ENCODE measurements around the gene PIAS1. TPM values are rescaled to one million over a fixed set of nuclear protein-coding genes. Genes with fewer than 3 reads are reported as not detected.

PIAS1 gene
- total RNA-seq, 1 donor from 2014 or later = 71.6 TPM

- H3K9me3 Mint-ChIP-seq (ENCODE audit: low read depth) = peaks cover 4% of the 10 kb centered on the region
- TF ChIP-seq, protein P1, sequence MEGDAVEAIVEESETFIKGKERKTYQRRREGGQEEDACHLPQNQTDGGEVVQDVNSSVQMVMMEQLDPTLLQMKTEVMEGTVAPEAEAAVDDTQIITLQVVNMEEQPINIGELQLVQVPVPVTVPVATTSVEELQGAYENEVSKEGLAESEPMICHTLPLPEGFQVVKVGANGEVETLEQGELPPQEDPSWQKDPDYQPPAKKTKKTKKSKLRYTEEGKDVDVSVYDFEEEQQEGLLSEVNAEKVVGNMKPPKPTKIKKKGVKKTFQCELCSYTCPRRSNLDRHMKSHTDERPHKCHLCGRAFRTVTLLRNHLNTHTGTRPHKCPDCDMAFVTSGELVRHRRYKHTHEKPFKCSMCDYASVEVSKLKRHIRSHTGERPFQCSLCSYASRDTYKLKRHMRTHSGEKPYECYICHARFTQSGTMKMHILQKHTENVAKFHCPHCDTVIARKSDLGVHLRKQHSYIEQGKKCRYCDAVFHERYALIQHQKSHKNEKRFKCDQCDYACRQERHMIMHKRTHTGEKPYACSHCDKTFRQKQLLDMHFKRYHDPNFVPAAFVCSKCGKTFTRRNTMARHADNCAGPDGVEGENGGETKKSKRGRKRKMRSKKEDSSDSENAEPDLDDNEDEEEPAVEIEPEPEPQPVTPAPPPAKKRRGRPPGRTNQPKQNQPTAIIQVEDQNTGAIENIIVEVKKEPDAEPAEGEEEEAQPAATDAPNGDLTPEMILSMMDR (IDR thresholded peaks at IDR 0.05; ENCODE audit: unreplicated experiment) = no peak
- H3K36me3 Mint-ChIP-seq (ENCODE audit: insufficient read depth) = no peaks in the 10 kb centered on the region
- no peak overlapping the region for H3K4me3 Mint-ChIP-seq (ENCODE audit: low read depth)
- peaks cover 16% of the 10 kb centered on the region for H3K4me1 Mint-ChIP-seq (ENCODE audit: low read depth)
- H3K27ac Mint-ChIP-seq = no peak overlapping the region
- no peaks in the 10 kb centered on the region for H3K27me3 Mint-ChIP-seq
- DNase-seq (ENCODE audit: low spot score, unreplicated experiment) = no peak
Observed at GRCh38 chr15:68028888-68029207, 25.3 kb upstream of the PIAS1 start.

DNA sequence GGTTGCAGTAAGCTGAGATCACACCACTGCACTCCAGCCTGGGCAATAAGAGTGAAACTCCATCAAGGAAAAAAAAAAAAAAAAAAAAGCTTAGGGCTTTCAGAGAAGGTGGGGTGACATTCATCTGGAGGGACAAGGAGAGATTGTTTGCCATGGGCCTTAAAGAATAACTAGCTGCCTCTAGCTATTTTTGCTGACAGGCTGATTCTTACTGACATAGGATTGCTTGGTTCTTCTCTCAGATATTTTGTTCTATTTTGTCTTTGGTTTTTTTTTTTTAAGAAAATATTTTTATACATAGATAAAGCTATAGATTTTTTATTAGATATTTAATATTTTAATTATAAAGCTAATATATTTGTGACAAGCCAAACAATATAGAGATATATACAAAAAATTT is 24.2 kb upstream of the PIAS1 start:
- Mint-ChIP-seq H3K36me3 (ENCODE audit: insufficient read depth) (no peaks in the 10 kb centered on the region), H3K27me3 (no peaks in the 10 kb centered on the region), H3K27ac (no peak overlapping the region), H3K4me1 (ENCODE audit: low read depth) (peaks cover 15% of the 10 kb centered on the region), H3K4me3 (ENCODE audit: low read depth) (no peak overlapping the region), H3K9me3 (ENCODE audit: low read depth) (peaks cover 4% of the 10 kb centered on the region)
- TF ChIP-seq, protein P1 (IDR thresholded peaks at IDR 0.05; ENCODE audit: unreplicated experiment) = no peak
- no peak for DNase-seq (ENCODE audit: low spot score, unreplicated experiment)

GRCh38 chr15:68031404-68031803 is 22.7 kb upstream of the PIAS1 start:
- H3K4me3 Mint-ChIP-seq (ENCODE audit: low read depth) = no peak overlapping the region
- DNase-seq (ENCODE audit: low spot score, unreplicated experiment) = no peak
- no peak overlapping the region for H3K27ac Mint-ChIP-seq
- H3K27me3 Mint-ChIP-seq = no peaks in the 10 kb centered on the region
- TF ChIP-seq, protein P1 (IDR thresholded peaks at IDR 0.05; ENCODE audit: unreplicated experiment) = no peak
- no peaks in the 10 kb centered on the region for H3K36me3 Mint-ChIP-seq (ENCODE audit: insufficient read depth)
- H3K9me3 Mint-ChIP-seq (ENCODE audit: low read depth) = peaks cover 4% of the 10 kb centered on the region
- peaks cover 6% of the 10 kb centered on the region for H3K4me1 Mint-ChIP-seq (ENCODE audit: low read depth)

DNA sequence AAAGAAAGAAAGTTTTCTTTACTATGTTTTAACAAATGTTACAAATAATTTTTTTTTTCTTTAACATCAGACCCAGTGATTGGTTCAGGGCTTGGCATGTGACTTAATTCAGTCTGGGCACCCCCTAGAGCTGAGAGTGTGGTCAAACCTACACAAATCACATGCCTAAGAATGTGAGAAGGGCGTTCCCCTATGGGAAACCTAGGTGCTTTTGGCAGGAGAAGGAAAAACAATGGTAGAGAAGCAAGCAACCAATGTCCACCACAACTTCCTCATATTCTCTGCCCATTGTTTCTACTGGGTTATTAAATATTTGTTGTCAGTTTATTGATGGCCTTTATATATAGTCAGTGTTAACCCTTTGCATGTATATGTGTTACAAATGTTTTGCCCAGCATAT is 21.4 kb upstream of the PIAS1 start:
- Mint-ChIP-seq H3K4me1 (ENCODE audit: low read depth) (peaks cover 5% of the 10 kb centered on the region), H3K9me3 (ENCODE audit: low read depth) (peaks cover 11% of the 10 kb centered on the region), H3K36me3 (ENCODE audit: insufficient read depth) (no peaks in the 10 kb centered on the region), H3K4me3 (ENCODE audit: low read depth) (no peak overlapping the region), H3K27ac (no peak overlapping the region), H3K27me3 (no peaks in the 10 kb centered on the region)
- TF ChIP-seq, protein P1 (IDR thresholded peaks at IDR 0.05; ENCODE audit: unreplicated experiment) = no peak
- no peak for DNase-seq (ENCODE audit: low spot score, unreplicated experiment)

DNA sequence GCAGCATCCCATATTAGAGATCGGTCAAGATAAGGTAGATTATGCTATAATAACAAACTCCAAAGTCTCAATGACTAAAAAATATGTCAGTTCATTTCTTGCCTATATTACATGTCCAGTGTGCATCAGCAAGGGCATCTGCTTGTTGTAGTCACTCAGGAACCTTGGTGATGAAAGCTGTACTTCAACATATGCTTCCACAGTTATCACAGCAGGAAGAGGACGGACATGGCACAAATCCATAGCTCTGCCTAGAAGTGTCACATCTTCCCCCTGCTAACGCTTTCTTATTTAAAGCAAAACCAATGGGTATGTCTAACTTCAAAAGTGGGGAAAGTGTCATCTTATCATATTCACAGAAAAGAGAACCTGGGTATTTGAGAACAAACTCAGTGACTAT is 20.0 kb upstream of the PIAS1 start:
- Mint-ChIP-seq H3K36me3 (ENCODE audit: insufficient read depth) (no peaks in the 10 kb centered on the region), H3K27ac (no peak overlapping the region), H3K27me3 (no peaks in the 10 kb centered on the region), H3K9me3 (ENCODE audit: low read depth) (peaks cover 13% of the 10 kb centered on the region), H3K4me3 (ENCODE audit: low read depth) (no peak overlapping the region), H3K4me1 (ENCODE audit: low read depth) (peaks cover 2% of the 10 kb centered on the region)
- DNase-seq (ENCODE audit: low spot score, unreplicated experiment) = no peak
- TF ChIP-seq, protein P1 (IDR thresholded peaks at IDR 0.05; ENCODE audit: unreplicated experiment) = no peak
